Parathyroid adenoma (tissue), 2 donors: ENCODE results near the gene B3GNT3.
A peak's percentile ranks its signal among the peaks of the same experiment; 100 is the strongest.

Experiments
- H2AFZ ChIP-seq: fragments of 300-600 bp; sonication (generic); one replicate; pipeline ENCODE4 v1.7.0; 2017; ENCODE audit warnings: antibody characterized with exemption, mild to moderate bottlenecking
- H3K27ac ChIP-seq: fragments of 300-600 bp; sonication (generic); one replicate; pipeline ENCODE4 v1.7.0; 2017
- H3K27me3 ChIP-seq: fragments of 300-600 bp; sonication (generic); one replicate; pipeline ENCODE4 v1.7.0; 2017; ENCODE audit warnings: low read length; ENCODE audit not compliant: control insufficient read depth, insufficient read depth
- H3K36me3 ChIP-seq: fragments of 300-600 bp; sonication (generic); one replicate; pipeline ENCODE4 v1.7.0; 2017; ENCODE audit warnings: low read length; ENCODE audit not compliant: control insufficient read depth, insufficient read depth
- H3K4me1 ChIP-seq: fragments of 300-600 bp; sonication (generic); one replicate; pipeline ENCODE4 v1.7.0; 2017; ENCODE audit warnings: control low read depth
- H3K4me2 ChIP-seq: fragments of 300-600 bp; sonication (generic); one replicate; pipeline ENCODE4 v1.7.0; 2017; ENCODE audit warnings: low read length
- H3K4me3 ChIP-seq: fragments of 300-600 bp; sonication (generic); one replicate; pipeline ENCODE4 v1.7.0; 2017; ENCODE audit warnings: low read depth, low read length
- H3K79me2 ChIP-seq: fragments of 300-600 bp; sonication (generic); one replicate; pipeline ENCODE4 v1.7.0; 2017; ENCODE audit warnings: control low read depth
- H3K9ac ChIP-seq: fragments of 300-600 bp; sonication (generic); one replicate; pipeline ENCODE4 v1.7.0; 2017; ENCODE audit warnings: mild to moderate bottlenecking
- H3K9me3 ChIP-seq: fragments of 300-600 bp; sonication (generic); one replicate; pipeline ENCODE4 v1.7.0; 2017; ENCODE audit warnings: low read length; ENCODE audit not compliant: control insufficient read depth
- CTCF ChIP-seq: fragments of 300-600 bp; sonication (generic); IDR thresholded peaks from one replicate; pipeline ENCODE4 v1.7.0; 2017; ENCODE audit warnings: antibody characterized with exemption, mild to moderate bottlenecking
- donor health status: primary hyperparathyroidism.

Gene B3GNT3

GRCh38 chr19:17751103-17751911, 43.6 kb upstream of the B3GNT3 start, which contains the start of gene FCHO1:
FCHO1 (plus strand) TSS chr19:17751477; CDS start chr19:17755165, 3,688 bp downstream.
- no peaks in the 10 kb centered on the region for H3K9me3 ChIP-seq
- peaks cover 4% of the 10 kb centered on the region for H3K4me1 ChIP-seq
- no peaks in the 10 kb centered on the region for H3K79me2 ChIP-seq
- no peak within 1 kb of the TSS for H3K4me3 ChIP-seq
- H3K4me2 ChIP-seq: no peak within 1 kb of the TSS
- H3K27me3 ChIP-seq: no peaks in the 10 kb centered on the region
- H3K36me3 ChIP-seq: no peaks in the 10 kb centered on the region
- peak within 1 kb of the TSS; percentile 53 for H2AFZ ChIP-seq
- no peak within 1 kb of the TSS for H3K9ac ChIP-seq
- no peak for TF ChIP-seq CTCF
- H3K27ac ChIP-seq: no peak within 1 kb of the TSS

- TF ChIP-seq CTCF: no peak
- H3K36me3 ChIP-seq: no peaks in the 10 kb centered on the region
- H3K9me3 ChIP-seq: no peaks in the 10 kb centered on the region
- no peak overlapping the region for H3K27ac ChIP-seq
- H3K79me2 ChIP-seq: no peaks in the 10 kb centered on the region
- no peak overlapping the region for H3K4me3 ChIP-seq
- H3K9ac ChIP-seq: no peak overlapping the region
- no peaks in the 10 kb centered on the region for H3K27me3 ChIP-seq
- H3K4me2 ChIP-seq: no peak overlapping the region
- no peak overlapping the region for H2AFZ ChIP-seq
- peaks cover 4% of the 10 kb centered on the region for H3K4me1 ChIP-seq
Observed at GRCh38 chr19:17751912-17752273, 43.0 kb upstream of the B3GNT3 start.

GRCh38 chr19:17752865-17753639, 41.9 kb upstream of the B3GNT3 start:
- H3K4me3 ChIP-seq: no peak overlapping the region
- no peak overlapping the region for H3K9ac ChIP-seq
- H3K4me1 ChIP-seq: no peaks in the 10 kb centered on the region
- no peak for TF ChIP-seq CTCF
- no peaks in the 10 kb centered on the region for H3K36me3 ChIP-seq
- no peaks in the 10 kb centered on the region for H3K79me2 ChIP-seq
- no peak overlapping the region for H2AFZ ChIP-seq
- H3K9me3 ChIP-seq: no peaks in the 10 kb centered on the region
- H3K4me2 ChIP-seq: no peak overlapping the region
- H3K27ac ChIP-seq: no peak overlapping the region
- H3K27me3 ChIP-seq: no peaks in the 10 kb centered on the region

GRCh38 chr19:17753976-17754375, 41.0 kb upstream of the B3GNT3 start:
- no peaks in the 10 kb centered on the region for H3K79me2 ChIP-seq
- H3K9ac ChIP-seq: no peak overlapping the region
- H3K27ac ChIP-seq: no peak overlapping the region
- TF ChIP-seq CTCF: no peak
- no peak overlapping the region for H2AFZ ChIP-seq
- H3K36me3 ChIP-seq: no peaks in the 10 kb centered on the region
- H3K9me3 ChIP-seq: no peaks in the 10 kb centered on the region
- H3K4me2 ChIP-seq: no peak overlapping the region
- H3K27me3 ChIP-seq: no peaks in the 10 kb centered on the region
- H3K4me1 ChIP-seq: no peaks in the 10 kb centered on the region
- H3K4me3 ChIP-seq: no peak overlapping the region
